Nephron (organoid): Measurements from ENCODE around the gene ADAMTS16.

Source experiments
- H3K27ac Mint-ChIP-seq, 3 experiments: 2 replicates each; pipeline ENCODE4 v1.8.0; 2020; ENCODE audit warnings: mixed read lengths in 3 of 3, mild to moderate bottlenecking in 2 of 3, moderate library complexity in 1 of 3
- H3K27me3 Mint-ChIP-seq: 2 replicates; pipeline ENCODE4 v1.8.0; 2021; ENCODE audit warnings: low read depth, mild to moderate bottlenecking, moderate library complexity, mixed read lengths
- H3K36me3 Mint-ChIP-seq: 2 replicates; pipeline ENCODE4 v1.8.0; 2020; ENCODE audit warnings: low read depth, mixed read lengths
- H3K4me1 Mint-ChIP-seq: 2 replicates; pipeline ENCODE4 v1.8.0; 2020; ENCODE audit warnings: mixed read lengths
- H3K4me3 Mint-ChIP-seq, 3 experiments: 2 replicates each; pipeline ENCODE4 v1.8.0; 2020; ENCODE audit warnings: mild to moderate bottlenecking in 3 of 3, mixed read lengths in 3 of 3, moderate library complexity in 2 of 3
- H3K9me3 Mint-ChIP-seq: 2 replicates; pipeline ENCODE4 v1.8.0; 2020; ENCODE audit warnings: mixed read lengths
- TF ChIP-seq, protein P1 (sequence below), 3 experiments: fragments of 200-600 bp; sonication (generic); IDR thresholded peaks; one replicate each; pipeline ENCODE4 v1.5.0; 2021; ENCODE audit warnings: antibody characterized with exemption in 3 of 3; ENCODE audit not compliant: unreplicated experiment in 3 of 3

ADAMTS16 gene

DNA sequence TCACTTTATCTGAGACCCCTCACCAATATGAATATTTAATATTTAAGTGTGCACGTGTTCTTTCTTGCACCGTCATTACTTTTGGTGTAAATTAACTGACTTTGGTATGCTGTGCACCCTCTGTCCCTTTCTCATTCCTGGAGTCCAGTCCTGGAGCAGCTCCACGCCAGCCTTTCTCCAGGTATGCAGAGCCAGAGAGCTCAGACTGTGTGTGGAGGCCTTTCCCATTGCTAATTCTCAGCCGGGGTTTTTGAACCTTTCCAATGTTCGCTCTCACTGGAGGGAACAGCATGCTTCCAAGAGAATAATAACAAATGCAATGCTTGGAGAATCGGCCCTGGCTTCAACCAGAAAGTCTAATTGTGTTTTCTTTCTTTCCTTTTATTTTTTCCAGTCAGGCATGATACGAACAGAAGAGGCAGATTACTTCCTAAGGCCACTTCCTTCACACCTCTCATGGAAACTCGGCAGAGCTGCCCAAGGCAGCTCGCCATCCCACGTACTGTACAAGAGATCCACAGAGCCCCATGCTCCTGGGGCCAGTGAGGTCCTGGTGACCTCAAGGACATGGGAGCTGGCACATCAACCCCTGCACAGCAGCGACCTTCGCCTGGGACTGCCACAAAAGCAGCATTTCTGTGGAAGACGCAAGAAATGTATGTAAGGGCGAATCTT, 41.7 kb downstream of the ADAMTS16 start:
- TF ChIP-seq, protein P1, sequence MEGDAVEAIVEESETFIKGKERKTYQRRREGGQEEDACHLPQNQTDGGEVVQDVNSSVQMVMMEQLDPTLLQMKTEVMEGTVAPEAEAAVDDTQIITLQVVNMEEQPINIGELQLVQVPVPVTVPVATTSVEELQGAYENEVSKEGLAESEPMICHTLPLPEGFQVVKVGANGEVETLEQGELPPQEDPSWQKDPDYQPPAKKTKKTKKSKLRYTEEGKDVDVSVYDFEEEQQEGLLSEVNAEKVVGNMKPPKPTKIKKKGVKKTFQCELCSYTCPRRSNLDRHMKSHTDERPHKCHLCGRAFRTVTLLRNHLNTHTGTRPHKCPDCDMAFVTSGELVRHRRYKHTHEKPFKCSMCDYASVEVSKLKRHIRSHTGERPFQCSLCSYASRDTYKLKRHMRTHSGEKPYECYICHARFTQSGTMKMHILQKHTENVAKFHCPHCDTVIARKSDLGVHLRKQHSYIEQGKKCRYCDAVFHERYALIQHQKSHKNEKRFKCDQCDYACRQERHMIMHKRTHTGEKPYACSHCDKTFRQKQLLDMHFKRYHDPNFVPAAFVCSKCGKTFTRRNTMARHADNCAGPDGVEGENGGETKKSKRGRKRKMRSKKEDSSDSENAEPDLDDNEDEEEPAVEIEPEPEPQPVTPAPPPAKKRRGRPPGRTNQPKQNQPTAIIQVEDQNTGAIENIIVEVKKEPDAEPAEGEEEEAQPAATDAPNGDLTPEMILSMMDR (IDR thresholded peaks at IDR 0.05; ENCODE audit: unreplicated experiment in 3 of 3) = no peak
- H3K36me3 Mint-ChIP-seq = peaks cover 11% of the 10 kb centered on the region
- peaks cover 50% of the 10 kb centered on the region for H3K4me1 Mint-ChIP-seq
- H3K4me3 Mint-ChIP-seq = no peak overlapping the region
- H3K27ac Mint-ChIP-seq = peak overlapping the region; percentile 57 to 90 (median 68)
- peaks cover 14% of the 10 kb centered on the region for H3K27me3 Mint-ChIP-seq
- H3K9me3 Mint-ChIP-seq = no peaks in the 10 kb centered on the region

DNA sequence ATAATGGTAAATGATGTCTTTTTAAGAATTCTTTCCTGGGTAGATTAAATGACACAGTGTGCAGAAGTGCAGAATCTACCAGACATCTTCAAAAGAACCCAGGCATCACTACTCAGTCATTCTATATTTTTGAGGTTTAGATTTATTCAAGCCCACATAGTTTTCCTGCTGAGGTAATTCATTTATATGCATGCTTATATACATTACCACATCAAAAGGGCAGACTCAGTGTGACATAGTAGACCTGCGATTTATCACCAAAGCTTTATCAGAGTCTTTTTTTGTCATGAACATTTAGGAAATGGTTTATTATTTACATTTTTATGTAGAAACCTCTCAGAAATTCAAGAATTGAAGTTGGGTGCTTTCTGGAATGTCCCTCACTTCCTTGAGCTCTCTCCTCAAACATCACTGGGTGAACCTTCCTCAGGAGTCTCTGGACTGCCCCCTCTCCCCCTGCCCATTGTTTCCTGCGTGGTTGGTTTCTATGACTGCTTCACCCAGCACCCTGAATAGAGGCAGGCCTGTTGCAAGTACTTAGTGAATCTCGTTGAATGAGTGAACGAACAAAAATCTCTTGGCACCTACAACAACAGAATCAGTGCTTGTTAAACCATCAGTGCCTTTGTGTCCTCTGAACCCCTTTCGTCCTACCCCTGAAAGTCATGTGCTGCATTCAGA, 42.5 kb downstream of the ADAMTS16 start:
- peaks cover 8% of the 10 kb centered on the region for H3K36me3 Mint-ChIP-seq
- peak overlapping the region; percentile 57 to 90 (median 68) for H3K27ac Mint-ChIP-seq
- TF ChIP-seq, protein P1 (IDR thresholded peaks at IDR 0.05; ENCODE audit: unreplicated experiment in 3 of 3) = no peak
- peaks cover 14% of the 10 kb centered on the region for H3K27me3 Mint-ChIP-seq
- H3K9me3 Mint-ChIP-seq = no peaks in the 10 kb centered on the region
- peaks cover 43% of the 10 kb centered on the region for H3K4me1 Mint-ChIP-seq
- no peak overlapping the region for H3K4me3 Mint-ChIP-seq

DNA sequence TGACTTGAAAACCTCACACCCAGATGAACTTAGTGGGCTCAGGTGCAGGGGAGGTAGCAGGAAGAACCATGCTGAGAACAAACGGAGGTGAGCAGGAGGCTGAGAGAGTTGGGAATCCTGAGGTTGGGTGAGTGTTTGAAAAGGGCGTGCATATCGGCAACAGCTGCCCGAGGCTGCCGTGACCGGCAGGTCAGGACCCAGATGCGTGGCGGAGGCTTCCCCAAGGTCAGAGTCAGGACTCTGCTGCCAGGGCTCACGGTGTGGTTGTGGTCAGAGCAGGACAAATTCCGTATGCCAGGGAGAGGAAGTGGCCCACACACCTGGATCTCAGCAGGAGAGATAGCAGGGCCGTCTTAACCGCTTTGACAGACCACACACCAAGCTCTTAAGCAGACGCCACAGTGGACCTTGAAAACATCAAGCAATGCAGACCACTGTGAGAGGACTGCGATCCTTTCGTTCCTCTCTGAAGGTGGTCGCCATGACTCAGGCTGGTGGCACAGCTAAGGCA, 43.1 kb downstream of the ADAMTS16 start:
- Mint-ChIP-seq H3K4me1 (peaks cover 40% of the 10 kb centered on the region), H3K9me3 (no peaks in the 10 kb centered on the region), H3K27ac (peak overlapping the region; percentile 56 to 90 (median 57)), H3K36me3 (peaks cover 10% of the 10 kb centered on the region), H3K4me3 (peak overlapping the region in 1 of 3 experiments; percentile 12), H3K27me3 (peaks cover 14% of the 10 kb centered on the region)
- TF ChIP-seq, protein P1 (IDR thresholded peaks at IDR 0.05; ENCODE audit: unreplicated experiment in 3 of 3) = no peak

DNA sequence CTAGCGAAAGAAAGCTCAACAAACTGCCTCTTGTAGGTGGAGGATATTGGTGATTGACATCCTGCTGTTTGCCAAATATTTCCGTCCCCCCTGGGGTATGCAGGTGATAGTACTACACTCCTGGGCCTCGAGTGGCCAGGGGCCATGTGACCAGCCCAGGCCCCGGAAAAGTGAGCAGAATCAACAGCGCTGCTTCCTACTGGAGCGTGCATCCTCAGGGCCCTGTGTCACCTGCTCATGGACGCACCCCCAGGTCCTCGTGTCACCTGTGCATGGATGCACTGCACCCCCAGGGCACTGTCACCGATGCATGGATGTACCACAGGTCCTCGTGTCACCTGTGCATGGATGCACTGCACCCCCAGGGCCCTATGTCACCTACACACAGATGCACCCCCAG, 43.8 kb downstream of the ADAMTS16 start:
- Mint-ChIP-seq H3K36me3 (peaks cover 14% of the 10 kb centered on the region), H3K4me1 (peaks cover 40% of the 10 kb centered on the region), H3K4me3 (no peak overlapping the region), H3K27me3 (peaks cover 14% of the 10 kb centered on the region), H3K9me3 (no peaks in the 10 kb centered on the region), H3K27ac (peak overlapping the region in 2 of 3 experiments; percentile 57 to 90)
- TF ChIP-seq, protein P1 (IDR thresholded peaks at IDR 0.05; ENCODE audit: unreplicated experiment in 3 of 3) = no peak

DNA sequence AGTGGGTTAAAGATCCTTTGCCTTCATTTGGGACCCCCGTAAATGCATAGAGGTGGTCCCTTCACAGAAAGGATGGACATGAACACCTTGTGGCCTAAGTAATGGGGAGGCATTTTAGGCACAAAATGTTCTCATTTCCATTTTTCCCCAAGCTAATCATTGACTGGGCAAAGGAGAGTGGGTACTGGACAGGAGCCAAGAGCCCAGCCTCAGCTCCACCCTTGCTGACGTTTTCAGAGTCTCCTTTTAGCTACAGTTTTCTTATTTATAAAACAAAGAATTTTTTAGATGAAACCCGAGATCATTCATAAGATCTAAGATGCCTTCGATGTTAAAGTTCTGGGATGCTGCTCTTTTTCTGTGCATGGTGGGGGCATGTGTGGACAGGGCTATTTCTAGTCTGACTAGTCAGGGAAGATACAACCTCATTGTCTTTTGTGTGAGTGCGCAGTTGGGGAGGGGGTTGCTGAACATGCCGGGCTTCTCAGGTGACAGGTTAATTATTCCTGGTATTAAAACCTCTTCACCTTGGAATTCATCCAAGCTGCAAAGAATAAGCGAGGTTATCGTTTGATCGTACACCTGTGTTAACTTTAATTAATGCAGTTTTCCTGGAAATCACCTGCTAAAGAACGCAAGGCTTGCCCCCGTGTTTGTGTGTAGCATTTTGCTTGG, 48.4 kb downstream of the ADAMTS16 start:
- Mint-ChIP-seq H3K27ac (peak overlapping the region; percentile 77 to 84 (median 79)), H3K9me3 (no peaks in the 10 kb centered on the region), H3K36me3 (peaks cover 26% of the 10 kb centered on the region), H3K27me3 (peaks cover 9% of the 10 kb centered on the region), H3K4me3 (peak overlapping the region in 2 of 3 experiments; percentile 2 to 35), H3K4me1 (peaks cover 11% of the 10 kb centered on the region)
- TF ChIP-seq, protein P1 (IDR thresholded peaks at IDR 0.05; ENCODE audit: unreplicated experiment in 3 of 3) = no peak
